GM18868 (cell line): ENCODE results near the gene OSBPL2.

Experiments
- ATAC-seq: cut with Tn5 transposase; IDR thresholded peaks from one replicate; pipeline ENCODE4 v1.9.1; 2021; ENCODE audit warnings: mild to moderate bottlenecking, moderate library complexity; ENCODE audit not compliant: unreplicated experiment

Gene OSBPL2

DNA sequence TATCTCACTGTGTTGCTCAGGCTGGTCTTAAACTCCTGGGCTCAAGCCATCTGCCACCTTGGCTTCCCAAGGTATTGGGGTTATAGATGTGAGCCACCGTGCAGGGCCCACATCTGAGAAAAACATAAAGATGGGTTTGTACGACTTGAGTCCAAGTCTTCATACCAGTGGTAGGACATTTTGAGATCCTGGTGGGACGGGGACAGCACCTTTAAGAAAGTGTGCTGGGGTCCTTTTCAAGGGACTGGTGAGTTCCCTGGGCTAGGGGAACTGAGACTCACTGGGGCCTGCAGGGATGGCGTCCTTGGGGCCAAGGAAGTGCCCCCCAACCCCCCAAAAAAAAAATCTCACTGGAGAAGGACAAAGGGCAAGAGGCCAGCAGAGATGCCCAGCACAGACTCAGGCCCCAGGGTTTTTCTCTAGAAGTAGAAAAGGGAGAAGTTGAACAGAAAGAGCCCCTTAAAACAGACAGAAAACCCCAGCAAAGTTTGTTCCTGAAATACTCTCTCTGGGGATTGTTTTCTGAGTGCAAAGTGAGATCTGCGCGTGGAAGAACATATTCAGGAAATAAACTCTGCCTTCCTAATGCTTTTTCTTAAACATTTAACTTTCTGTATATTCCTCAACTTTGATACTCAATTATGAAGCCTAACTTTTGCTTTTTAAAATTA is 10.7 kb downstream of the OSBPL2 start:
- ATAC-seq = no peak

DNA sequence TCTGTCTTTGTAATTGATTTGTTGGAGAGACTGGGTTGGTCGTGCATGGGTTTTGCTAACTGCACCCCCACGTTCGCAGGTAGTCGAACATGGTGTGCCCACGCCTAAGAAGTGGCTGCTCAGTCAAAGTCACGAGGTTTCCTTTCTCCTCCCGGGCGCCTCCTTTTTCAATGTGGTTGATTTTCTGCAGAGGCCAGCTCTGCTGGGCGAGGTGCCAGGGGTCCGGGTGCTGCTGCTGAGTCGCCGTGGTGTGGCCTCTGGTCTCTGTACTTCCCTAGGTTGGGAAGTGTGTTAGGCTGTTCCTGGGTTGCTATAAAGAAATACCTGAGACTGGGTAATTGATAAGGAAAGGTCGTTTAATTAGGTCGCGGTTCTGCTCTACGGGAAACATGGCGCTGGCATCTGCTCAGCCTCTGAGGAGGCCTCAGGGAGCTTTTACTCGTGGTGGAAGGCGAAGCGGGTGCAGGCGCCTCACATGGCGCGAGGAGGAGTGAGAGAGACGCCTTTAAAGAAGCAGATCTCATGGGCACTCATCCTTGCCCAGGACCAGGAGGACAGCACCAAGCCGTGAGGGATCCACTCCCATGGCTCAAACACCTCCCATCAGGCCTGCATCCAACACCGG is 14.1 kb downstream of the OSBPL2 start:
- no peak for ATAC-seq

DNA sequence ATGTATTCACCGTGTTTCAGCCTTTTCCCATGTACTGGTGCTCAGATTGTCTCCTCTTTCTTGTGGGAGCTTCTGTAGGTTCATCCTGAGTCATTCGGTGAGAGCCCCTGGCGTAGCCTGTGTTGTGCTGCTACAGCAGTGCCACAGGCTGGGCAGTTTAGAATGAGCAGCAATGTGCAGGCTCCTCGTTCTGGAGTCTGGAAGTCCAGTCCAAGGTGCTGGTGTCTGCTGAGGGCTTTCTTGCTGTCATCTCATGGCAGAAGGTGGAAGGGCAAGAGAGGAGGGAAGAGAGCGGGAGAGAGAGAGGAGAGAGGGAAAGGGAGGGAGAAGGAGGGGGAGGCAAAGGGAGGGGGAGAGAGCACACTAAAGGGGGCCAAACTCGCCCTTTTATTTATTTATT is 15.1 kb downstream of the OSBPL2 start:
- no peak for ATAC-seq

DNA sequence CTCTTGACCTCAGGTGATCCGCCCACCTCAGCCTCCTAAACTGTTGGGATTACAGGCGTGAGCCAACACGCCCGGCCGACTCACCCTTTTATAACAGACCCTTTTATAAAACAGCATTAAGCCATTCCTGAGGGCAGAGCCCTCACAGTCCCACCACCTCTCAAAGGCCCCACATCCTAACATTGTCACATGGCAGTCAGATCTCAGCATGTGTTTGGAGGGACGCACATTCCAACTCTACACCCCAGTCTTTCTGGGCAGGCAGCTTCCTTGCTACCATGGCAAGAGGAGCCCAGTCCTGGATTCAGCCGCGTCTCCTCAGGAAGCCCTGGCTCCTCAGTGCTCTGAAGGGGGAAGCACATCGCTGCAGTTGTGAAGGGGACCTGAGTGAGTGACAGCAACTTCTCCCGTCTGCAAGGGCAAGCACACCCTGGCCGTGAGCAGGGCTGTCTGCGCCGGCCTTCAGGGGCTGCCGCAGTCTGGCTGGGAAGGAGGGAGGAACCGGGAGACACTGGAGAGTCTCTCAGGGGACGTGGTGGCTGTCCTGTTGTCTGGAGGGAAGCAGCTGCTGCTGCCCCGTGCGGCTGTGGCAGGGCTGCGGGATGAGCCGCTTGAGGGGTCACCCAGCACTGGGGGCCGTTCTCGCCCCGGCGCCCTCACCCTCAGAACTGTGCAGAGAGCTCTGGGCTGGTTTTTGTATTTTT is 15.9 kb downstream of the OSBPL2 start:
- ATAC-seq = no peak

DNA sequence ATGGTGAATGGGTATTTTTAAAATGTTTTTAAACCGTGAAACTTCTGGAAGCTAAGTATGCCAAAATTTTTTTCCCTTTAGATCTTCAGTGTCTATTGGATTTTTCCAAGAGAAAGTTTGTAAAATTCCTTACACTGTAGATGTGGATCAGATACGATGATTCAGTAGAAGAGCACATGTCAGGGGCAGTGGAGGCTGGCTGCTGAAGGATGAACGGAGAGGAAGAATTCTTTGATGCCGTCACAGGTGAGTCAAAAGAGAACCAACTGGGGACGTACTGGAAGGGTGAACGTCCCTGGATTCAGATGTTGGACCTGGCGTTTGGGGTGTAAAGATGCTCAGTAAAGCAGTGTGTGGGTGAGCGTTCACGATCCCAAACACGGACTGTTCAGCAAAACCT is 17.7 kb downstream of the OSBPL2 start:
- ATAC-seq = no peak

DNA sequence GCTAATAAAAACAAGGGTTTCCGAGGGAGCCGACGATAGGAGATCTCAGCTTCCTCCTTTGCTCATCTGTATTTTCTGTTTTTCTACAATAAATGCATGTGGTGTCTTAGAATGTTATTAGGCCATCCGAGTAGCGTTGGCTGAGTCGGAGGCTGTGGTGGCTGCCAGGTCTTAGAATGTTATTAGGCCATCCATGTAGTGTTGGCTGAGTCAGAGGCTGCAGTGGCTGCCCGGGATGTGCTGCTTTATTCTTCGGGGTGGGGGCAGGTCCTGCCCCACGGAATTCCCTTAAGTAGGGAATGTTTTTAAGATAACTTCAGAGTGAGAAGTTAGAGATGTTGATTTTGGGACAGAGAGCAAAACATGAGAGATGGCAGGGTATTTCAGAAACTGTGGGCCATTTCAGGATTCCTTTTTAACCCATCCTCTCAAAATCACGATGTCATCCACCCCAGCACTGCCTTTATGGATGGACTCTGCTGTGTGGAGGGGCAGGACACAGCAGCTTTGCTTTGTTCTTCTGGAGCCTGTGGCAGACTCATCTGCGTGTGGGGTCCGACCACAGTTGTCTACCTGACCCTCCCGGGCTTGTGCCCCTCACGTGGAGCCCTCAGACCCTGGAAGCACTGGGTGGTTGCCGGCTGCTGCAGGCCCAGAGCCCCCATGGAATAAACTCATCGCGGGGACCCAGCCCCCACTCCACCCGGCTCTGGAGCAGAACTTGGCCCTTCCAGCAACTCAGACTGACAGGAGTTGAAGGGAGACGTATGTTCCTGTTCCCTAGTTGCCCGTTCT is 20.4 kb downstream of the OSBPL2 start:
- ATAC-seq = no peak

DNA sequence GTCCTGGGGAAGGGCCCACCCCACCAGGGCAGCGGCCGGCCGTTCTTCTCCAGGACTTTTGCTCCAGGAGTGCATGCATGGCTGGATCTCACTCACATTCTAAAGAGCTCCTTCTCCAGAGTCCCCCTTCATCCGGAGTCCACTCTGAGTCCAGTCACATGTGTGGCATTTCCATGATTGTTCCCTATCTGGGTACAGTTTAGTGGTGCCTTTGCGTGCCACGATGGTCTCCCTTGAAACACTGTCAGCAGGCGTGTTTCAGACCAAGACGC is 20.9 kb downstream of the OSBPL2 start:
- ATAC-seq = no peak

DNA sequence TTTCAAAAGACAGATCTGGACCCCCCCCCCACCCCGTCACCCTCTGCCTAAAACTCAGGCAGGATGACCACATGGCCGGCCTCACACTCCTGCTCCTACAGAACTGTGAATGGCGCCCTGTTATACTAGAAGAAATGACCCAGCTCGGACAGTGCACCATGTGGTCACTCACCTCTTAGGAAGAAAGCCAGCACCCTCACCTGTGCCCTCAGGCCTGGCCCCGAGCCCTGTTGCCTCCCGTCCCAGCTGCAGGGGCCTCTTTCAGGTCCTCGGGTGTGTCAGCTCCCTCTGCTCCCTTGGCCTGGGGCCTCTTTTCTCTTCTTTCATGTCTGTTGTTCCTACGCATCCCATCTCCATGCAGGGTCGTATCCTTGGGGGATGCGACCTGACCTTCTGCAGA is 23.7 kb downstream of the OSBPL2 start:
- ATAC-seq = no peak

DNA sequence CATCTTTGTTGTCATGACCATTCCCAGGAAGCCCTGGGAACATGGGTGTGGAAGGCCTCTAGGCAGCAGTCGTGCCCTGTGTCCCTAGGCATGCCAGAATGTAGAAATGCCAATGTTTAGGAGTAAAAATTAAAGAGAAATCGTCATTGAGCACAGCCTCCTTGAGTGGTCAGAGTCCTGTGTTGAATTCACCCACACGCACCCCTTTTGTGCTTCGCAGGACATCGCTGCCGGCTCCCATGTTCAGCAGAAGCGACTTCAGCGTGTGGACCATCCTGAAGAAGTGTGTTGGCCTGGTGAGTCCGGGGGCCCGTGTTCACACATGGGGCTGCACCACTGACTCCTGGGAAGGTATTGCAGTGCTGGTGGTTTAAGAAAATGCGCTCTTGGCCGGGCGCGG is 25.1 kb downstream of the OSBPL2 start:
- ATAC-seq = no peak

DNA sequence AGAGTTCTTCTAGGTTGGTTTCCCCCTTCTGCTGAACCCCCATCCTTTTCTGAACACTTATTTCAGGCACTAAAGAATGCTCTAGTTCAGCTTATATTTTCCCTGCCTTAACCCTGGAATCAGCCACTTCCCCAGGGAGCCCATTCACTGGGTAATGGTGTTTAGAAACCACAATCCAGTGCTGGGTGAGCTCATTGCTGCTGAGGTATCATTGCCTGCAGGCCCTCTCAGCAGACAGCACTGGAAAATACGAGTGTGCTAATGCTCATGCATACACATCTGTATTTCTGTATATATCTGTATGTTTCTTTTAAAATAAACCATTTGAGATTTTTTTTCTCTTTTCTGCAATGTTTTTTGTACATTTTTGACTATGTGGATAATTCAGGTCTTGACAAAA is 27.0 kb downstream of the OSBPL2 start:
- no peak for ATAC-seq

DNA sequence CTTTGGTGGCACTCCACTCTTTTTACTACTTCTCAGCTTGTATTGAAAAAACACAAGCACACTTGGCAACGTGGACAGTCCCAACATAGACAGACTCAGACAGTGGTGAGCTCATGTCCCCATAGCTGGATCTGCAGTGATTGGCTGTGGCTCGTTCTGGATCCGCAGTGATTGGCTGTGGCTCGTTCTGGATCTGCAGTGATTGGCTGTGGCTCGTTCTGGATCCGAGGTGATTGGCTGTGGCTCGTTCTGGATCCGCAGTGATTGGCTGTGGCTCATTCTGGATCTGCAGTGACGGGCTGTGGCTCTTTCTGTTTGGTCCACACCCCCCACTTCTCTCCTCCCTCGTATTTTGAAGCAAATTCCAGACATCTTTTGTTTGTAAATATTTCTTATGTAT is 28.0 kb downstream of the OSBPL2 start:
- no peak for ATAC-seq

DNA sequence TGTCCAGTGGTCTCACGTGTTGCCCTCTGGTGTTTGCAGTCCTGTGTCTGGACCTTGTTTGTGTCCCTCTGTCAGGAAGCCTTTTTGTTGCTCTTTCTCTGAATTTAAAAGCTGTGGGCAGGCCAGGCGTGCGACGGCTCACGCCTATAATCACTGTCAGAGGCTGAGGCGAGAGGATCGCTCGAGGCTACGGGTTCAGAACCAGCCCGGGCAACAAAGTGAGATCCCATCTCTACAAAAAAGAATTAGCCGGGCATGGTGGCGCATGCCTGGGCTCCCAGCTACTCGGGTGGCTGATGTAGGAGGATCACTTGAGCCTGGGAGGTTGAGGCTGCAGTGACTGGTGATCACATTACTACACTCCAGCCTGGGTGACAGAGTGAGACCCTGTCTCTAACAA is 28.5 kb downstream of the OSBPL2 start:
- no peak for ATAC-seq

DNA sequence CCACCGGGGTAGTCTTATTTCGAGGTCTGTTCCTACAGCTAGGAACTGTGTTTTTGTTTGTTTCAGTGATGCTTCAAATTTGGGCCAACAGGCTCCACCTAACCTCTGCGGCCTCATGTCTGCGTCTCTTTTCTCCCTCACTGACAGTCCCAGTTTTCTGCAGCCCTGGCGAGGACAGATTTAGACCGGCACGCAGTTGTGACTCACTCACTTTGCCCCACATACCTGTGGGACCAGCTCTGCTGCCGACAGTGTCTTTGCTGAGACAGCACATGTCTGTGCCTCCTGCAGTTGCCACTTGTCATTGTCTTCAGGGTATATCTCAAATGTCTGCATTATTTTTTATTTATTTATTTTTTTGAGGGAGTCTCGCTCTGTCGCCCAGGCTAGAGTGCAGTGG is 29.2 kb downstream of the OSBPL2 start:
- no peak for ATAC-seq

DNA sequence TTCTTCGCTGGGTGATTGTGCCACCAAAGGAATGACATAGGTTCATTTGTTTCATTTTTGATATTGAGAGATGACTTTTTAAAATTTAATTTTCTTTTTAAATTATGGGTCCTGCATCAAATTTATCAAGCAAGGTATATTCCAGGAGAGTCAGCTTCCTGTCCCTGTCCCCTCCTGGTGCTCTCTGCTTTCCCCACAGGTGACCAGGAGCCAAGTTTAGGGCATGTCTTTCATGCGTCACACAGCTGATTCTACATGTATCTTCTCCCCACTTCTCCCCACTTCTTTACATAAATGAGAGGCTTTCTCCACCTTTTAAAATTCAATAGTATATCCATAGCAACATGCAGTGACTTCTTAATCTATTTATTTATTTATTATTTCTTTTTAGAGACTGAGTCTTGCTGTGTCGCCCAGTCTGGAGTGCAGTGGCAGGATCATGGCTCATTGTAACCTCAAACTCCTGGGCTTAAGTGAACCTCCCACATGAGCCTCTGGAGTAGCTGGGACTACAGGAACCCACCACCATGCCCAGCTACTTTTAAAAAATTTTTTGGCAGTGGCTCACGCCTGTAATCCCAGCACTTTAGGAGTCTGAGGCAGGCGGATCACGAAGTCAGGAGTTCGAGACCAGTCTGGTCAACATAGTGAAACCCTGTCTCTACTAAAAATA is 30.0 kb downstream of the OSBPL2 start:
- ATAC-seq = no peak

DNA sequence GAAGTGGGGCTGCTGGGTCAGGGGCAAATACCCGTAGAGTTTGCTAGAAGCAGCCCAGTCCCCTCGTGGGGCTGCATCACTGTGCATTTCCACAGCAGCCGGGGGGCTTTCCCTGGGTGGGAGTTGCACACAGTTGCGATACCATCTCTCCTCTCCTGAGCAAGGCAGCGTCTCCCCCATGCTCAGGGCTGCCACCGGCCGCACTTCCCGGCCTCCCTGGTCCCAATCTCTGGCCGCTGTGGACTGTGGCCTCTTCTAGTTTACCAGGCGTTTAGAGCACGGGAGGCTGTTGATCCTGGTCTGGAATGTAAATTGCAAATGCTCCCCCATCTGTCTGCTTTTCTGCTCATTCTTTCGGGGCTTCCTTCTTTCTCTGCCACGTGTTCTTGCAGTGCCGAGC is 31.1 kb downstream of the OSBPL2 start:
- ATAC-seq = no peak

DNA sequence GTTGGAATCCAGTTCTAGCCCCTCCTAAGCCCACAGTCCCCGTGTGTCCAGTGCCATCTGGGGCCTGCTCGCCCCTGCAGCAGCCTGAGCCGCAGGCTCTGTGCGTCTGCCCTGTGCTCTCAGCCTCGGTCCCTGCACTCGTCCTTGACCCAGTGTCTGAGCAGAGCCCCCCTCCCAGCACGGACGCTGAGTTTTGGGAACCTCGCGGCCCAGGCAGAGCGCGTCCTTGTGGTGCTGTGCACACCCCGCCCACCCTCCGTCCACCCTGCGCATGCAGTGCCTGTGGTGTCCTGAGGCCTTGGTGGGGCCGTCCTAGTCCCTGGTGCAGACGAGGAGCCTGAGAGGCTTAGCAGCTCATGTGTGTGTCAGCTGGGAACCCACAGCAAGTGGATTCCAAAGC is 31.6 kb downstream of the OSBPL2 start:
- no peak for ATAC-seq

DNA sequence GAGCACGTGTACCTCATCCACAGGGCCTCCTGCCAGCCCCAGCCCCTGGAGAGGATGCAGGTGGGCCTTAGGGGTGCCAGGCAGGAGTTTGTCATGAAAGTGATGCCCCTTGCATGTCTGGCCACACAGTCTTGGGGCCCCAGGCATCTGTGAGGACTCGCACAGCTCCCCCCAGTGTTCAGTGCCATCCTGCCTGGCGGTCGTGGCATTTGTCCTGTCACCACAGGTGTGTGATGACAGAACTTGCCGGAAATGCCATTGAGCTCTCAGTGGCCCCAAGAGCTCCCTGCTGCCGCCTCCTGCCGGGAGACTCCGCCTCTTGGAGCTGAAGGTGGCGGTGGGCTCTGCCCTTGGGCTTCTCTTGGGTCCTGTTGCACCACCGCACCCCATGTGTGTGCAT is 33.9 kb downstream of the OSBPL2 start:
- no peak for ATAC-seq

DNA sequence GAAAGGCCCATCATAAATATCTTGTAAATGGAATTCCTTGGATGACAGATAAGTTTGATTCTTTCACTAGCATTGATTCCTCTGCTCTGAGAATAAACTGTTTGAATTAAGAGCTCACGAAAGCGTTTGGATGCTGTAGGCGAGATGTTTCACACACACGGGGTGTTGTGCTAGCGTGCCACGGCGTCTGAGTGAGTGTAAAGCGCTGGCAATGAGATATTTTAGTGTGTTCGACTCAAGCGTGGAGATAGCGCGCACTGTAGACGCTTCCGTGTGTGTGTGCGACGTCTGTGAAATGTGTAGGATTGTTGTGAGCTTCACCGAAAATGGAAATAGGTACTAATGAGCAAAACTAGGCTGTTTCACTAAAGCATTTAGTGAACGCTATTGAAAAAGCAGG is 35.1 kb downstream of the OSBPL2 start:
- no peak for ATAC-seq

DNA sequence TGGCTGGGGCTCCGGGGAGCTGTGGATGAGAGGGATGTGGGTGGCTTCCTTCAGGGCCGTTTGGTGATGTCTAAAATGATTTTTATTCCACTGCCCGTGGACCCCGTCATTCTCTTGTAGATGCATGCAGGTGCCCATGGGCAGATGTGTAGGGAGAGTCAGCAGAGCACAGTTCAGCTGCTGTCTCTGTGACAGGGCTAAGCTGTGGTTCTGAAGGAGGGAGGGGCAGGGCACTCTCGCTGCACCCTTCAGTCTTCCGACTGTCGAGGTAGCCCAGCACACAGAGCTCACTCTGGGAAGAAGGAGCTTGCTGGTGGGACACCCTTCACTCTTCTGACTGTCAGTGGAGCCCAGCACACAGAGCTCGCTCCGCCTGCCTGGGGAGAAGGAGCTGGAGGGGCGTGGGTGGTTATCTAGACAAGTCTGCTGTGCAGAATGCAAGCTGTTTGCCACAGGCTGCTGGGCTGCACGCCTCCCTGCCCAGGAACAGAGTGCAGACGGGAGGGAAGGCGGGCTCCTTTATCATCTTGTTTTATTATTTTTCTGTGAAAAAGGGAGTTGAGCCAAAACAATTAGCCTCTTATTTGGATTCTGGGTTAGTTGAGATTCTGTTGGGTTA is 36.1 kb downstream of the OSBPL2 start:
- peak; percentile 65 for ATAC-seq

DNA sequence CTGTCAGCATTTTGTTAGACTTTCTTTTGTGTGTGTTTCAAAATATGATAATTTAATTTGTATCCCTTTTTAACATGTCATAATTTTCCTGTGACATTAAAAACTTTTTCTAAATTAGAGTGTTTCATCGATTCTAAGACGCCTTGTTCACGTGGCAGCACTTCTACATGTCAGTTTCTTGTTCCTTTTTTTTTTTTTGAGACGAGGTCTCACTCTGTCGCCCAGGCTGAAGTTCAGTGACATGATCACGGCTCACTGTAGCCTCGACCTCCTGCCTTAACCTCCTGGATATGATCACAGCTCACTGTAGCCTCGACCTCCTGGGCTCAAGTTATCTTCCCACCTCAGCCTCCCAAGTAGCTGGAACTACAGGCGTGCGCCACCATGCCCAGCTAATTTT is 36.9 kb downstream of the OSBPL2 start:
- ATAC-seq = no peak

DNA sequence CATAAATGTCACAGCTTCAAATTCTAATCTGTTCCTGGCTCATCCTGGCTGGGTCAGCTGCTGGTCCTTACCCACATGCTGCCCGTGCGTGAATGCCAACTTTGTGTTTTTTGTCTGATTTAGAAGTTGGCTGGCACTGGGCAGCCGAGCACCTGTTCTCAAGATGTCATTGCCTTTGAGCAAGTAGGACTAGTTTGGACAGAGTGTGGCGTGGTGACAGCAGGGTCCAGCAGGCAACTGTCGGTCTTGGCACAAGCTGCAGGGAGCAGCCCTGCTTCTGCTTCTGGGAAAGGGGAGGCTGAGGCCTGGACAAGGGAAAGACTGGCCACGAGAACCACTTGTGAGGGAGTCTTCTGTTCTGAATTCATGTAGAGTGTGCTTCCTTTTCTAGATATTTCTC is 38.1 kb downstream of the OSBPL2 start:
- no peak for ATAC-seq
